Measurements from ENCODE around the gene TSC22D4.
A peak's percentile ranks its signal among the peaks of the same experiment; 100 is the strongest.
"Not testable (repeated sequence)": the region's sequence is repeated elsewhere in the genome, so short reads cannot be mapped to it uniquely, and the experiment has no call there.

TSC22D4 gene

GRCh38 chr7:100472854-100473499 lies 6.0 kb downstream of the TSC22D4 start:
- DNase-seq (ENCODE audit: low spot score) = no peak

- no peak for DNase-seq (ENCODE audit: low spot score)
These were observed 6.7 kb downstream of the TSC22D4 start for GRCh38 chr7:100472121-100472851.

- no peak for DNase-seq (ENCODE audit: low spot score)
These were observed 8.0 kb downstream of the TSC22D4 start for GRCh38 chr7:100471021-100471420.

DNA sequence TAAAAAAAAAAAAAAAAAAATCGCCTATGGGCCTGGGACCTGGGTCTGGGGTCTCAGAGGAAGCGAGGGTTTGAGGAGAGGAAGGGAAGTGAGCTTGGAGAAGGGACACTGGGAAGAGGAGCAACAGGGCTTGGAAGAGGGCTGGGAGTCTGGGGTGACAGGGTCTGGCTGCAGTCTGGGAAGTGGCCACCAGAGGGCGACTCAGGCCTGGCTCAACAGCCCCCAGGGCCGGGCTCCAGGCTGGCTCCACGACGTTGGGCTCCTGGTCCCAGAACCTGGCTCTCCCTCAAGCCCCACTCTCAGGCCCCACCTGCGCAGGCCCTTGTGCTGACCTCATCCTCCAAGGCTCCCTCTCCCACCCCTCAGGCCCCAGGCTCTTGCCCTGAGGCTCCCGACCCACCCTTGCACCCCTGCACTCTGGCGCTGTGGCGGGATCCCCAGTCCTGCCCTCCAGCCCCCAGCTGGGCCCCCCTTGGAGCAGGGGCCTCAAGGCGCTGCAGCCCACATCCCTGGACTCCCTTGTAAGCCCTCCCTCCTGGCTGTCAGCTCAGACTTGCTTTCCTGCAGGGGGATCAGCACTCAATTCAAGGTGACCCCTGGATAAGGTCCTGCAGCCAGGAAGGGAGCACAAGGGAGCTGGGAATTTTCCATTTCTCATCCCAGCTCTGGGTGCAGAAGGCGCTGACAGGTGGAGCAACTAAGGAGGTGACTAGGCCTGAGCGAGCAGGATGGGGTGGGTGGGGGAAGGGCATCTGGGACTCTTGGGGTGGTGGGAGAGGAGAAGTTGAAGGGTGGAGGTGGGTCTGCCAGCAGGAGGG lies 9.6 kb downstream of the TSC22D4 start:
- DNase-seq (ENCODE audit: low spot score) = peak; percentile 81

- no peak for DNase-seq (ENCODE audit: low spot score)
These were observed 11.2 kb downstream of the TSC22D4 start for GRCh38 chr7:100467638-100468373.

GRCh38 chr7:100466653-100467605 lies 12.1 kb downstream of the TSC22D4 start:
- DNase-seq (ENCODE audit: low spot score) = no peak

DNA sequence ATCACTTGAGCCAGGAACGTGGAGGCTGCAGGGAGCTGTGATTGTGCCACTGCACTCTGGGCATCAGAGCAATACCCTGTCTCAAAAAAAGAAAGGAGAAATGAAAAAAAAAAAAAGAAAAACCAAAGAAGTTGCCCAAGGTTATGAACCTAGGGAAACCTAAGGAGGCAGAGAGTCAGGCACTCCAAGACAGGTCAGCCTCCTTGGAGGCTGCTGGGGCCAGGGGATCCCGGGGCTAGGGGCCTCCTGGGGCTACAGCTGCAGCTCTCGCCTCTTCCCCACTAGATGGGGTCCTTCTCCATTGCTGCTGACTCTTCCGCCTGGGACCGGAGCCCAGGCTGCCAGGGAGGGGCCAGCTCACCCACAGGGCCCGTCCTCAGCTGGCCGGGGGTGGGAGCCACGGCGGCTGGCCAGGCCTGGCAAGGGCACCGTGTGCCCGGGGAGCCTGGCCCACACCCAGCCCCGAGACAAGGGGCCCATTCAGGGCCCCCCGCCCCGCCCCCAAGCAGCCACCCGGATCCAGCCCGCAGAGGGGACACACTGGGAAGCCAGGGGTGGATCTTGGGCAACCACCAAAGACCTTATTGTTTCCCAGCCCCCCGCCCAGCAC lies 13.2 kb downstream of the TSC22D4 start:
- no peak for DNase-seq (ENCODE audit: low spot score)

GRCh38 chr7:100465299-100465698 lies 13.7 kb downstream of the TSC22D4 start:
- DNase-seq (ENCODE audit: low spot score) = no peak

GRCh38 chr7:100464791-100465190 lies 14.2 kb downstream of the TSC22D4 start:
- DNase-seq (ENCODE audit: low spot score) = no peak

DNA sequence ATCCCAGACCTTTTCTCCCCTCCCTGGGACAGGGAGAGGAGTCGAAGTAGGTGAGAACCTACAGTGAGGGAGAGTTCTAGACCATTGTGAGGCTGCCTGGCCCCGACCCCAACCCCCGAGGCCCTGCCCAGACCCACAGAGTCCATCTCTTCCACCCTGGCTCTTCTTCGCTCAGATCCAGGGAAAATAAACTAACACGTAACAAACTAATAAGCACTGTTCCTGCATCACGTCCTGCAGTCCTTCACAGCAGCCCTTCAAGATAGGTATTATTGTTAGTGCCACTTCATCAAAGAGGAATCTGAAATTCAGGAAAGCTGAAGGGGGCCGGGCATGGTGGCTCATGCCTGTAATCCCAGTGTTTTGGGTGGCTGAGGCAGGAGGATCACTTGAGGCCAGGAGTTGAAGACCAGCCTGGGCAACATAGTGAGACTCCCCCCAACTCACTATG lies 14.8 kb downstream of the TSC22D4 start, which contains the start of gene SPACDR:
SPACDR (minus strand) TSS at position 51 of the 451 bp plus-strand sequence. CDS start 235 bp downstream, outside the sequence.
- DNase-seq (ENCODE audit: low spot score) = no peak

DNA sequence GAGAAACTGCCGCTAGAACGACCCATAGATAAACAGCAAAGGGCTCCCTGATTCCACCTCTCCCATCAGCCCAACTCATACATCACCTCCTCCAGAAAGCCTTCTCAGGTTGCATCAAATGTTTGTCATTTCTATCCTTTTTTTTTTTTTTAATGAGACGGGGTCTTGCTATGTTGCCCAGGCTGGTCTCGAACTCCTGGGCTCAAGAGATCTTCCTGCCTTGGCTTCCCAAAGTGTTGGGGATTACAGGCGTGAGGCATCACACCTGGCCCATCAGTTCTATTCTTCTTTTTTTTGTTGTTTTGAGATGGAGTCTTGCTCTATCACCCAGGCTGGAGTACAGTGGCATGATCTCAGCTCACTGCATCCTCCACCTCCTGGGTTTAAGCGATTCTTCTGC lies 22.0 kb downstream of the TSC22D4 start:
- DNase-seq (ENCODE audit: low spot score) = no peak

DNA sequence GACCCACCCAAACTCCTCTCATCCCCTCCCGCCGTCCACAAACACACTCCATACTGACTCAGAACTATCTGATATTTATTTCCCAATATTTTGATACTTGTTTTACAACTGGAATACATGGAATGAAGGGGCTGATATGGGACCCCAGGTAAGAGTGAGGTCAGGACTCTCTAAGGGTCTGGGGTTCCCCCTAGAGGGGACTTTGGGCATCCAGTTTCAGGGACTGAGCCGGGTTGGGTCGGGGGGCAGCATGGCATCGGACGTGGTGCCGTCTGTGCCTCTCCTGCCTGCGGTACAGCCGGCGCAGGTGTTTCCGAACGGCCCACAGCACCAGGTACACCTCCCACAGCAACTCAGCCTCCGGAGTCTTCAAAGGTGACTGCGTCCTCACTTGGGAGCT lies 22.5 kb downstream of the TSC22D4 start:
- no peak for DNase-seq (ENCODE audit: low spot score)

DNA sequence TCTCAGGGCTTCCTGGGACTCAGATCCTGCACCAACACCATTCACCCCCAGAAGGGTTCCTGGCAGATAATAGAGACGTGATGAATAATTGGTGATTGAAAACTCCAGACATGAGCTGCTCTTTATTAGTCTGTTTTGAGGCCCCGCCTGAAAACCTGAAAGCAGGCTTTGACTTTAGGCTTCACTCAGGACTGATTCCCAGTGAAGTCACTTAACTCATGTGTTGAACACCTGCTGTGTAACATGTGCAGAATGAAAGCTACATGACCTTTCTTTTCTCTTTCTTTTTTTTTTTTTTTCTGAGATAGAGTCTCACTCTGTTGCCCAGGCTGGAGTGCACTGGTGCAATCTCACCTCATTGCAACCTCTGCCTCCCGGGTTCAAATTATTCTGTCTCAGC lies 23.8 kb downstream of the TSC22D4 start:
- no peak for DNase-seq (ENCODE audit: low spot score)

GRCh38 chr7:100453854-100454253 lies 25.2 kb downstream of the TSC22D4 start:
- not testable (repeated sequence) for DNase-seq (ENCODE audit: low spot score)

- DNase-seq (ENCODE audit: low spot score) = no peak
These were observed 26.5 kb downstream of the TSC22D4 start for GRCh38 chr7:100452513-100452912.

DNA sequence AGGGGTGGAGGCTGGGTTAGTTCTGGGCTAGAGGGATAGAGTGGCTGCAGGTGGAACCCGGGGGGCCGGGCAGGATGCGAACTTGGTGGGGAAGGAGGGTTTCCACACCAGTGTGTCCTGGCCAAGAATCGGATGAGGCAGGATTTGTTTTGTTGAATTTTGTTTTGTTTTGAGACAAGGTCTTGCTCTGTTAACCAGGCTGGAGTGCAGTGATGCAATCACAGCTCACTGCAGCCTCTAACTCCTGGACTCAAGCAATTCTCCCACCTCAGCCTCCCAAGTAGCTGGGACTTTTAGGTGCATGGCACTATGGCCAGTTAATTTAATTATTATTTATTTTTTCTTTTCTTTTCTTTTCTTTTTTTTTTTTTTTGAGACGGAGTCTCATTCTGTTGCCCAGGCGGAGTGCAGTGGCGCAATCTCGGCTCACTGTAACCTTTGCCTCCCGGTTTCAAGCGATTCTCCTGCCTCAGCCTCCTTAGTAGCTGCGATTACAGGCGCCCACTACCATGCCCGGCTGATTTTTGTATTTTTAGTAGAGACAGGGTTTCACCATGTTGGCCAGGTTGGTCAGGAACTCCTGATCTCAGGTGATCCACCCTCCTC lies 29.7 kb downstream of the TSC22D4 start:
- no peak for DNase-seq (ENCODE audit: low spot score)

DNA sequence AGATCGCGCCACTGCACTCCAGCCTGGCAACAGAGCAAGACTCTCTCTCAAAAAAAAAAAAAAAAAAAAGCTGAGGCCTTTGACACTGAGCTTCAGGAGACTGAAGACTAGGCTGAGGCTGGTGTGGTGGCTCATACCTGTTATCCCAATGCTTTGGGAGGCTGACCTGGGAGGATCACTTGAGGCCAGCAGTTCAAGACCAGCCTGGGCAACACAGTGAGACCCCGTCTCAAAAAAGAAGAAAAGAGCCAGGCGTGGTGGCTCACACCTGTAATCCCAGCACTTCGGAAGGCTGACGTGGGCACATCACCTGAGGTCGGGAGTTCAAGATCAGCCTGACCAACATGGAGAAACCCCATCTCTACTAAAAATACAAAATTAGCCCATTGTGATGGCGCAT lies 31.7 kb downstream of the TSC22D4 start:
- DNase-seq (ENCODE audit: low spot score) = not testable (repeated sequence)

- DNase-seq (ENCODE audit: low spot score) = no peak
These were observed 33.0 kb downstream of the TSC22D4 start for GRCh38 chr7:100446040-100446439.

GRCh38 chr7:100444311-100445278 lies 34.4 kb downstream of the TSC22D4 start:
- no peak for DNase-seq (ENCODE audit: low spot score)
